ENCODE results near the gene STK32B. TPM values are rescaled to one million over a fixed set of nuclear protein-coding genes. Genes with fewer than 3 reads are reported as not detected.

The STK32B gene
- total RNA-seq, 1 donor from 2014 or later: 46.9 TPM

DNA sequence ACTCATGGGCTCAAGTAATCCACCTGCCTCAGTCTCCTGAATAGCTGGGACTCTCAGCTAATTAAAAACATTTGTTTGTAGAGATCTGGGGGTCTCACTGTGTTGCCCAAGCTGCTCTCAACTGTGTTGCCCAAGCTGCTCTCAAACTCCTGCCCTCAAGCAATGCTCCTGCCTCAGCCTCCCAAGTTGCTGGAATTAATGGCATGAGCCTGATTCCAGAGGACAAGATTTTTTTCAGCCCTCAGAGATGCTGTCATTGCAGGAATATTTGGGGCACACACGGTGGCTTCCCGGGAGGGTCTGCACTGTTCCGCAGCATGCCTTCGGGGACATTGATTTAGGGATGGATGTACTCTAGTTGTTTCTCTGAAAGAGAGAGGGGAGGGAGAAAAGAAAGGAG, 49.7 kb downstream of the STK32B start:
- peak overlapping the region; percentile 37 for H3K27ac Mint-ChIP-seq (ENCODE audit: unreplicated experiment)
- H3K4me3 Mint-ChIP-seq (ENCODE audit: unreplicated experiment): no peak overlapping the region
- TF ChIP-seq, protein P1, sequence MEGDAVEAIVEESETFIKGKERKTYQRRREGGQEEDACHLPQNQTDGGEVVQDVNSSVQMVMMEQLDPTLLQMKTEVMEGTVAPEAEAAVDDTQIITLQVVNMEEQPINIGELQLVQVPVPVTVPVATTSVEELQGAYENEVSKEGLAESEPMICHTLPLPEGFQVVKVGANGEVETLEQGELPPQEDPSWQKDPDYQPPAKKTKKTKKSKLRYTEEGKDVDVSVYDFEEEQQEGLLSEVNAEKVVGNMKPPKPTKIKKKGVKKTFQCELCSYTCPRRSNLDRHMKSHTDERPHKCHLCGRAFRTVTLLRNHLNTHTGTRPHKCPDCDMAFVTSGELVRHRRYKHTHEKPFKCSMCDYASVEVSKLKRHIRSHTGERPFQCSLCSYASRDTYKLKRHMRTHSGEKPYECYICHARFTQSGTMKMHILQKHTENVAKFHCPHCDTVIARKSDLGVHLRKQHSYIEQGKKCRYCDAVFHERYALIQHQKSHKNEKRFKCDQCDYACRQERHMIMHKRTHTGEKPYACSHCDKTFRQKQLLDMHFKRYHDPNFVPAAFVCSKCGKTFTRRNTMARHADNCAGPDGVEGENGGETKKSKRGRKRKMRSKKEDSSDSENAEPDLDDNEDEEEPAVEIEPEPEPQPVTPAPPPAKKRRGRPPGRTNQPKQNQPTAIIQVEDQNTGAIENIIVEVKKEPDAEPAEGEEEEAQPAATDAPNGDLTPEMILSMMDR (IDR thresholded peaks at IDR 0.05): no peak
- DNase-seq (ENCODE audit: extremely low spot score, unreplicated experiment): no peak
- H3K4me1 Mint-ChIP-seq (ENCODE audit: unreplicated experiment): peaks cover 55% of the 10 kb centered on the region
- H3K36me3 Mint-ChIP-seq (ENCODE audit: unreplicated experiment): peaks cover 4% of the 10 kb centered on the region
- no peaks in the 10 kb centered on the region for H3K9me3 Mint-ChIP-seq (ENCODE audit: unreplicated experiment)
- no peaks in the 10 kb centered on the region for H3K27me3 Mint-ChIP-seq (ENCODE audit: unreplicated experiment)

DNA sequence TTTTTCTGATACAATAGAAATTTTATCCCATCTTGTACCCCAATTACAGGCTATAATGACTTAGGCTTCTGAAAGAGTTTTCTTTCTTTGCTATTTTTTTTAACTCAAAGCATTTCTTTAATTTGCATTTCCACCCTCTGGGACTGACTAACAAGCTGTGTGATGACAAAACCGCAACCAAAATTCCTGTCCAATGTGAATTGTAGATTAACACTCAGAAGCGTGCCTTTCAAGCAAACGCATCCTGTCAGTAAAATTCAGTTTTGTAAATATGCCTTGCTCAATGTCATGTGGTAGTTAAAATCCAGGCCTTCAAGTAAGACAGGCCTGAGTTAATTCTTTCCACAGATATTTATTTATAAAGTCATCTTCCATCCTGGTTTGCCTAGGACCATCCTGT, 50.3 kb downstream of the STK32B start:
- H3K4me1 Mint-ChIP-seq (ENCODE audit: unreplicated experiment): peaks cover 49% of the 10 kb centered on the region
- peaks cover 2% of the 10 kb centered on the region for H3K36me3 Mint-ChIP-seq (ENCODE audit: unreplicated experiment)
- H3K27me3 Mint-ChIP-seq (ENCODE audit: unreplicated experiment): no peaks in the 10 kb centered on the region
- DNase-seq (ENCODE audit: extremely low spot score, unreplicated experiment): no peak
- no peak overlapping the region for H3K4me3 Mint-ChIP-seq (ENCODE audit: unreplicated experiment)
- H3K9me3 Mint-ChIP-seq (ENCODE audit: unreplicated experiment): no peaks in the 10 kb centered on the region
- TF ChIP-seq, protein P1 (IDR thresholded peaks at IDR 0.05): no peak
- H3K27ac Mint-ChIP-seq (ENCODE audit: unreplicated experiment): peak overlapping the region; percentile 37

DNA sequence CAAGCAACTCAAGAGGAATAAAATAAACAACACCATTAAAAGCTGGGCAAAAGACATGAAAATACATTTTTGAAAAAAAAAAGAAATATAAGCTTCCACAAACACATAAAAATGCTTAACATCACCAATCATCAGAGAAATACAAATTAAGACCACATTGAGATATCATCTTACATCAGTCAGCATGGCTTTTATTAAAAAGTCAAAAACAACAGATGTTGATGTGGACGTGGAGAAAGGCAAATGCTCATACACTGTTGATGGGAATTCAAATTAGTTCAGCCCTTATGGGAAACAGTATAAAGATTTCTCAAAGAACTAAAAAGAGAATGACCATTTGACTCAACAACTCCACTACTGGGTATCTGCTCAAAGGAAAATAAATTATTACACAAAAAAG, 59.6 kb downstream of the STK32B start:
- DNase-seq (ENCODE audit: extremely low spot score, unreplicated experiment): no peak

DNA sequence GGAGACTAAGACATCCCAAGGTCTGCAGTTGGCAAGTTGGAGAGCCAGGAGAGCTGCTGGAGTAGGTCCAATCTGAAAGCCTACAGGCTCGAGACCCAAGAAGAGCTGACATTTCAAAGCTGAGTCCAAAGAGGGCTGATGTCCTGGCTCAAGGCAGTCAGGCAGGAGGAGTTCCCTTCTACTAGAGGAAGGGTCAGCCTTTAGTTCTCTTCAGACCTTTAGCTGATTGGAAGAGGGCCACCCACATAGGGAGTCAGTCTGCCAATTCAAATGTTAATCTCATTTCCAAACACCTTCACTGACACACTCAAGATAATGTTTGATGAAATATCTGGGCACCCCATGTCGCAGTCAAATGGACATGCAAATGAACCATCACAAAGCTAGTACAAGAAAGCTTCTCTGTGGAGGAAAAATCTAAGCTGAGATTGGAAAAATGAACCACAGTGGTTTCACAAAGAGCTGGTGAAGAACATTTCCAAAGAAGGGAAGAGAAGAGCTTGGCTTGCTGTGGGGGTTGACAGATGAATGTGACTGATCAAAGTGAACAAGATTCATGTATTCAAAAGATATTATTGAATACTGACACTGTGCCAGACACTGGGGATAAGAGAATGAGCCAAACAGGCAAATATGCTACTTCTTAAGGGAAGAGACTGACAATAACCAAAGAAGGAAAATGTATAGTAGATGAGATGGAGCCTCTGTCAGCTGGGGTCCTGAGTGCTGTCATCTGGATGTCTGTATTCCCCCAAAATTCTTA, 61.2 kb downstream of the STK32B start:
- TF ChIP-seq, protein P1 (IDR thresholded peaks at IDR 0.05): no peak
- H3K27ac Mint-ChIP-seq (ENCODE audit: unreplicated experiment): no peak overlapping the region
- peaks cover 5% of the 10 kb centered on the region for H3K9me3 Mint-ChIP-seq (ENCODE audit: unreplicated experiment)
- H3K36me3 Mint-ChIP-seq (ENCODE audit: unreplicated experiment): peaks cover 3% of the 10 kb centered on the region
- H3K27me3 Mint-ChIP-seq (ENCODE audit: unreplicated experiment): no peaks in the 10 kb centered on the region
- no peak overlapping the region for H3K4me3 Mint-ChIP-seq (ENCODE audit: unreplicated experiment)
- no peak for DNase-seq (ENCODE audit: extremely low spot score, unreplicated experiment)
- H3K4me1 Mint-ChIP-seq (ENCODE audit: unreplicated experiment): peaks cover 40% of the 10 kb centered on the region

More for the DNA sequence above, 59.6 kb downstream of the STK32B start:
- no peaks in the 10 kb centered on the region for H3K27me3 Mint-ChIP-seq (ENCODE audit: unreplicated experiment)
- H3K27ac Mint-ChIP-seq (ENCODE audit: unreplicated experiment): peak overlapping the region; percentile 45
- TF ChIP-seq, protein P1 (IDR thresholded peaks at IDR 0.05): no peak
- H3K4me1 Mint-ChIP-seq (ENCODE audit: unreplicated experiment): peaks cover 31% of the 10 kb centered on the region
- no peaks in the 10 kb centered on the region for H3K9me3 Mint-ChIP-seq (ENCODE audit: unreplicated experiment)
- H3K36me3 Mint-ChIP-seq (ENCODE audit: unreplicated experiment): peaks cover 3% of the 10 kb centered on the region
- no peak overlapping the region for H3K4me3 Mint-ChIP-seq (ENCODE audit: unreplicated experiment)

DNA sequence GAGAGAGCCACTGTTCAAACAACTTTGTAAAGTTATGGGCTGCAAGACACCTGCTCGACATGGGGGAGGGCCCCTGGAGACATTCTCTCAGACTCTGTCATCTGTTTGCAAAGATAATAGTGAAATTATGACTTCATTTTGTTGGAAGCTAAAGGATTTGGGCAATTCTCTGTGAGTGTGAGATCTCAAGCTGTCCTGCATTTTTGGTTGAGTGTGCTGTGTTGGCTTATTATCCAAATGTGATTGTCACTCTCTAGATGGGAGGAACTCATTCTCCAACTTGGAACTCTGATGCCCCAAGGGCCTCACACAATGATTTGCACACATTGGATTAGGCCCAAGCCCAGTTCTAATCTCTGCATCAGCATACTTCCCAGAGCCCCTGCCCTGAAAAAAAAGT, 63.7 kb downstream of the STK32B start:
- Mint-ChIP-seq H3K27ac (ENCODE audit: unreplicated experiment) (peak overlapping the region; percentile 62), H3K27me3 (ENCODE audit: unreplicated experiment) (no peaks in the 10 kb centered on the region), H3K4me3 (ENCODE audit: unreplicated experiment) (peak overlapping the region; percentile 15), H3K36me3 (ENCODE audit: unreplicated experiment) (peaks cover 6% of the 10 kb centered on the region), H3K4me1 (ENCODE audit: unreplicated experiment) (peaks cover 59% of the 10 kb centered on the region), H3K9me3 (ENCODE audit: unreplicated experiment) (peaks cover 6% of the 10 kb centered on the region)
- TF ChIP-seq, protein P1 (IDR thresholded peaks at IDR 0.05): no peak
- DNase-seq (ENCODE audit: extremely low spot score, unreplicated experiment): no peak
